IPS DF 4.7 (cell line): ENCODE data around the gene LRIT1.

Experiments
- DNase-seq: peaks from one replicate; pipeline ENCODE4 v3.0.0-alpha.2; 2013; ENCODE audit warnings: low spot score; ENCODE audit errors: extremely low read depth

LRIT1 gene

DNA sequence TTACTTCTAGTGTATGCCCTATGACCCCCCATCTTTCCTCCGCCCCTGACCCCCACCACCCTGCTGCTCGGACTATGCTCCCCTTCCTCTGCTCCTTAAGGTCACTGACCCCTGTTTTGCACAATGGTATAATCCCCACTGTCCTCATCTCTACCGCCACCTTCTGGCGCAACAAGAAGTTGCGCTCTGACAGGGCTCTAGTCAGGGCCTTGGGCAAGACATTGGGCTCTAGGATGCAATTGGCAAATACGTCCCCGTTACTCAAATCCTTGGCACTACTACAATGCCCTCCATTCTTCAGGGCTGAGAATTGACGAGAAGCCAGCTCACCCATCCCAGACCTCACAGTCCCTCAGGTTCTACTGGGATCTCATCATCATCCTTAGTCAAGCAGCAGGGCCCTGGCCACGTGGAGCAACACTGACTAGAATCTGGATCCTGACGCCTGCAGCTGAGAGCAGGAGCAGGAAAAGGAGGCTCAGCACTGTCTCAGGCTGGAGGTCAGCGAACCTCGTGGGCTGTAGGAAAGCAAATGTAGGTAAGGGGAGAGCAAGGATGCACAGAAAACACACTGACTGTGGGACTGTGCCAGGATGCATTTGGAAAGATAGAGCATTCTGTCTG lies 26.6 kb downstream of the LRIT1 start:
- DNase-seq, result no peak

DNA sequence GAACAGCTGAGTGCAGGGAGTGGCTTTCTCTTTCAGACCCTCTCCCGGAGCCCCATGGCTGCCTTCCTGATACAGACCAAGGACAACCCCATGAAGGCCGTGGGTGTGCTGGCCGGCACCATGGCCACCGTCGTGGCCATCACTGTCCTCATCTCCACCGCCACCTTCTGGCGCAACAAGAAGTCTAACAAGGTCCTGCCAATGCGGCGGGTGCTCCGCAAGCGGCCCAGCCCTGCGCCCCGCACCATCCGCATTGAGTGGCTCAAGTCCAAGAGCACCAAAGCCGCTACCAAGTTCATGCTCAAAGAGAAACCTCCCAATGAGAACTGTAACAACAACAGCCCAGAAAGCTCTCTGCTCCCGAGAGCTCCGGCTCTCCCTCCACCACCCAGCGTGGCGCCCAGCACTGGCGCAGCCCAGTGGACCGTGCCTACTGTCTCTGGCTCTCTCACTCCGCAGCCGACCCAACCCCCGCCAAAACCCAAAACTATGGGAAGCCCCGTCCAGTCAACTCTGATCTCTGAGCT lies 27.2 kb downstream of the LRIT1 start:
- DNase-seq, result no peak

DNA sequence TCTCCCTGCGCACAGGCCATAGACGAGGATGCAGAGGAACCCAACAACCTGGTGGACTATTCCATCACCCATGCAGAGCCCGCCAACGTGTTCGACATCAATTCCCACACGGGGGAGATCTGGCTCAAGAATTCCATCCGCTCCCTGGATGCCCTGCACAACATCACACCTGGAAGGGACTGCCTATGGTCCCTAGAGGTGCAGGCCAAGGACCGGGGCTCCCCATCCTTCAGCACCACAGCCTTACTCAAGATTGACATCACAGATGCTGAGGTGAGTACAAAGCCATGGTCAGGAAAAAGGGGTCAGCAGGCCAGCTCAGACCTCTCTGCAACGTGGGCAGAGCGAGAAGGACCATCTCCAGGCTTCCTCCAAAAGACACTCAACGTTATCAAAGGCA lies 28.3 kb downstream of the LRIT1 start:
- DNase-seq, result no peak

DNA sequence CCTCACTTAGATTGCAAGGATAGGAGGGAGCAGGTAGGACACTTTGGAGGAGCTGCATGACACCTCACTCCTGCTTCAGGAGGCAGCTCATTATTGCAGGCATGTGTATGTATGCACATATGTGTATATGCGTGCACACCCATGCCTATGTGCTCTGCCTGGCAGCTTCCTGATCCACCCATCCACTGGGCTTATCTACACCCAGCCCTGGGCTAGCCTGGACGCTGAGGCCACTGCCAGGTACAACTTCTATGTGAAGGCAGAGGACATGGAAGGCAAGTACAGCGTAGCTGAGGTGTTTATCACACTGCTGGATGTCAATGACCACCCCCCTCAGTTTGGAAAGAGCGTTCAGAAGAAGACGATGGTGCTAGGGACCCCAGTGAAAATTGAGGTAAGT lies 29.3 kb downstream of the LRIT1 start:
- DNase-seq, result no peak

DNA sequence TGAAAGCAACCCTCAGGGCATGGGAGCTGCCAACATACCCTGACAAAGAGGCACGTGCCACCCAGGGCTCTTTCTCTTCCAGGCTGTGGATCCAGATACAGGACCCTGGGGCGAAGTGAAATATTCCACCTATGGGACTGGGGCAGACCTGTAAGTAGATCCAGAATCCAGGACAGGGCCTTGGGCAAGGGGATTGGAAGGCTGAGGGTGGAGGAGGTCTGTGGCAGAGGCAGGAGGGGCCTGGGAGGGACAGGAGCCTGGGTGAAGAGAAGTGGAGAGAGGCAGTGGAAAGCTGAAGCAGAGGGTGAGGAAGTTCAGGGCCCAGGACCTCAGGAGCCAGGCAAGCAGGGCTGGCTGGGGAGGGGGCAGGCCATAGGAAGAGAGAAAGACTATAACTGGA lies 29.8 kb downstream of the LRIT1 start:
- DNase-seq, result no peak

DNA sequence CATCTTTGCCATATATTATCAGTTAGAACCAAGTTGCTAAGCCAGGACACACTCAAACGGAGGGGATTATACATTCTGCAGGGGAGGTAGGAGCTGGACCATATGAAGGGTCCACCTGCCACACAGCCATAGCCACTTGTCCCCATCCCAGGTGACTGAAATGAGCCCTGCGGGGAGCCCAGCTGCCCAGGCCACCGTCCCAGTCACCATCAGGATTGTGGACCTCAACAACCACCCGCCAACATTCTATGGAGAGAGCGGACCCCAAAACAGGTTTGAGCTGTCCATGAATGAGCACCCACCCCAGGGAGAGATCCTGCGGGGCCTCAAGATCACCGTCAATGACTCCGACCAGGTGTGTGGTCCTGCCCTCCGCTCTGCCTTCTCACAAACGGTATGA lies 33.3 kb downstream of the LRIT1 start:
- no peak for DNase-seq

DNA sequence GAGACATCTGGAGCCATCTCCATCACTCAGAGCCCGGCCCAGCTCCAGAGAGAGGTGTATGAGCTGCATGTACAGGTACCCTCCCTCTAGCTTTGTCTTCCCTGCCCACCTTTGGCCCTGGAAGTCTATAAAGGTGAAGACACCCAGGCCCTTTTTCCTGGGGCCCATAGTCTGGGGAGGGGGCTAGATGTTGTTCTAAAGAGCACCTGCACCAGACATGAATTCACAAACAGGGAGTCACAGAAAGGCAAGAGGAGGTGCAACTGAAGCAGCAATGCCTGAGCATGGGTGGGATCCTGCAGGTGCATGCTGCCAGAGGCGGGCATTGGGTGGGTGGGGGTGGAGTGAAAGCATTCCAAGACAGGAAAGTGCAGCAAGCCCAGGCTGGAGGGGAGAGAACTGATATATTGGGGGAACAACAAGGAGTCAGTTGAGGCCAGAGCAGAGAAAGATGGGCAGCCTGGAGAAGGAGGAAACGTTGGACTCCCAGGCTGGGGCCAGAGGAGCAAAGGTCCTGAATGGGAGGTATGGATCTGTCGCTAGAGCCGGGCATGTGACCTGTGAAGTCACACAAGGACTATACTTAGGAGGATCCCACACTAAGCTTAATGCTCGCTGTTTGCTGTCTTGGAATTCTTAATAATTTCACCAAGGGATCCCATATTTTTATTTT lies 35.4 kb downstream of the LRIT1 start:
- no peak for DNase-seq

DNA sequence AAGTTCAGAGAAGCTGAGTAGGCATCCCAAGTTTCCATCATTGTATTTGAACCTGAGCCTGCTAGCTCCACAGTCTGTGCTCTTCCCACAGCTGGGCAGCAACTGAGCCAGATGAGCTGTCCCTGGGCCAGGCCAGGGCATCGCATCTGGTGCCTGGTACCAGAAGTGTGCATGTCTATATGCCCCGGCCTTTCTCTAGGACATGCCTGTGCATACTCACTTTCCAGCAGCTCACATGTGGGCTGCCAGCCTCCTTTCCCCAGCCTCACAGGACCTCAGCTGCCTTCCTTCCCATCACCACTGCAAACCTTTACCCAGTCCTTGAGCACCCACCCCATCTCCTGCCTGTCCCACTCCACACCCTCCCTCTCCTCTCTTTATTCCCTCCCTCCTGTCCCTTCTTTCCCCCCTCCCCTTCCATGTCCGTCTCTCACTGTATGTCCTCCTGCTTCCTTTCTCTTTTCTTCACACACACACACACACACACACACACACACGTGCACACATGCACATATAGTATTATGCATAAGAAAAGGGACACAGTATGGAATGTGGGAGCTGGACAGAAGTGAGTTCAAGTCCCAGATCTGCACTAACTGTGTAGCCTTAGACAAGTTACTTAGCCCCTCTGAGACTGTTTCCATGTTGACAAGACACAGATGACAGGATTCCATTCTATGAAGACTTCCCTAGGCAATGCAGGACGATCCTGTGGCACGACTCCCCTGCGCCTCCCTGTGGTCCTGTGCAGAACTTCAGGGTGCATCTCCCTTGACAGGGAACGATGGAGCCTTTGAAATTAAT lies 36.1 kb downstream of the LRIT1 start:
- DNase-seq, result peak; percentile 38

DNA sequence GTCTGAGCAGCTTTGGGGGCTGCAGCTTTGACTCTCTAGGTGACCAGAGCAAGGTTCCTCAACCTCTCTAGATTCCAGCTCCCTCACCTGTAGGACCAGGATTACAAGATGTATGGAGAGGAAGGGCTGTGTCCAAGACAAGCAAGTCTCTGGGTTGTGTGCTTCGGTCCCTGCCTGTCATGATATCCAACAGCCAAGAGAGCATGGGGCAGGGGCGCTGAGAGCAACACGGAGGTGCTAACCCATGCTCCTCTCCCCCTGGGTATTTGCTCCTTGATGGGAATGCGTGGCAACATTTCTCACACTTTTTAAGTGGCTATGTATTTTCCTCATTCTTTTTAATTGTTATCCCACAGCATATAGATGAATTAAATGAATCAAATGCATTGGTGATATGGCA lies 36.7 kb downstream of the LRIT1 start:
- DNase-seq, result no peak

DNA sequence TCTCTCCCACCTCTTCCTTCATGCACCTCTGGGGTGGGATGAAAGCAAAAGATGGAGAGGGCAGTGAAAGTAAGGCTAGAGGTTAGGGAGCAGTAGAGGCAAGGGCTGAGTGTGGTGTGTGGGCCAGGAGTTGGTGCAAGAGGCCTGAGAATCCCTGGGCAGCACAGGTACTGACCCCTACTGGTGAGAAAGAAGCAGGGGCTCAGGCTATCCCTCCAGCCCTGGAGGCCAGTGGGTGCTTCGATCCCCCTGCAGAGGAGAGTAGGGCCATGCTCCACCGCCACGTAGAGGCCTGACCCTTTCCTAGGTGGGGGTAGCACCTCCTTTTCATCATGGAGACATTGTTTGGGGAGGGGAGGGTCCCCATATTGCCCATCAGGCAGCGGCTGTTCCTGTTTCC lies 37.2 kb downstream of the LRIT1 start:
- no peak for DNase-seq

DNA sequence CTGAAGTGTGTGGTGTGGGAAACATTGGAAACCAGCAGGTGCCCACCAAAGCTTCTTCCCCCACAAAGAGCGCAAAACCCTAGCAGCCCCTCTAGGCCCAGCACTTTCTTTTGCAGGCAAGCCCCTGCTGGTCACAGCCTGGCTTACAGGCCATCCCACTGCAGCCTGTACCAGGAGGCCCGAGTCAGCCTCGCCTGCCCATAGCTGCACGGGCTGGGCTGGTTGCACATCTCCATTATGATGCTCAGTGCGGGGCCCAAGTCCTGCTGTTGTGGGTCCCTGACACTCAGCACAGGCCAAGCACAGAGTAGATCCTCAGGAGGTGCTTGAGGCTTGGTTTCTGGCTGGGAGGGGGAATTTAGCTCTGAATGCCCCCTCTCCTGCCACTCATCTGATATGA lies 39.0 kb downstream of the LRIT1 start:
- DNase-seq, result no peak

DNA sequence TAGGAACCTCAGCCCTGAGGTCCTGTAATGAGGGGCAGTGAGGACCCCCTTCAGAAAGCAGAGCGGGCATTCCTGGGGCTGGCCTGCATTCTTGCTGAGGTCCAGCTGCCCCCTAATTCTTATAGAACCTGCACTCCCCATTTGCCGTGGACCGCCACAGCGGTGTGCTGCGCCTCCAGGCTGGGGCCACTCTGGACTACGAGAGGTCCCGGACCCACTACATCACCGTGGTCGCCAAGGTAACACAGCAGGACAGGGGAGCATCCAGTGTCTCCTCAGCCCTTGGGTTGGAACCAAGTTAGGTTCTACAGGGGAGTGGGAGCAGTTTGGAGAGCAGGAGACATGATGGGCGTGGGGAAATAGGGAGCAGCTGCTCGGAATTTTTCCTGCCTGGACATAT lies 39.7 kb downstream of the LRIT1 start:
- DNase-seq, result no peak

DNA sequence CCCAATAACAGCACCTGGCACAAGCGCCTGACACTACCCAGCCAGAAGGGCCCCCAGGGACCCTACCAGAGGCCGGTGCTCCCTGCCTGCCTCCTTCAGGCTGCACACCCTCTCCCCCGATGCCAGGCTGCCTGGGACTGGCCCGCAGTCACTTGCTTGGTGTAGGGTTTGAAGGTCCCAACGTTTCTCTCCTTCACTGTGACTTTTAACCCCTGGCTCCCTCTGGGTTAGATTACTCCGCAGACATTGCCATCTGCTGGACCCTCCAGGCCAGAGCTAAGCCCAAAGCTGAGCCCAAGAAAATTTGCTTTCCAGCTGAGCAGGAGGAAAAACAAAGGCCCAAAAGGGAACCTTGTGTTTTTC lies 40.1 kb downstream of the LRIT1 start:
- DNase-seq, result no peak

DNA sequence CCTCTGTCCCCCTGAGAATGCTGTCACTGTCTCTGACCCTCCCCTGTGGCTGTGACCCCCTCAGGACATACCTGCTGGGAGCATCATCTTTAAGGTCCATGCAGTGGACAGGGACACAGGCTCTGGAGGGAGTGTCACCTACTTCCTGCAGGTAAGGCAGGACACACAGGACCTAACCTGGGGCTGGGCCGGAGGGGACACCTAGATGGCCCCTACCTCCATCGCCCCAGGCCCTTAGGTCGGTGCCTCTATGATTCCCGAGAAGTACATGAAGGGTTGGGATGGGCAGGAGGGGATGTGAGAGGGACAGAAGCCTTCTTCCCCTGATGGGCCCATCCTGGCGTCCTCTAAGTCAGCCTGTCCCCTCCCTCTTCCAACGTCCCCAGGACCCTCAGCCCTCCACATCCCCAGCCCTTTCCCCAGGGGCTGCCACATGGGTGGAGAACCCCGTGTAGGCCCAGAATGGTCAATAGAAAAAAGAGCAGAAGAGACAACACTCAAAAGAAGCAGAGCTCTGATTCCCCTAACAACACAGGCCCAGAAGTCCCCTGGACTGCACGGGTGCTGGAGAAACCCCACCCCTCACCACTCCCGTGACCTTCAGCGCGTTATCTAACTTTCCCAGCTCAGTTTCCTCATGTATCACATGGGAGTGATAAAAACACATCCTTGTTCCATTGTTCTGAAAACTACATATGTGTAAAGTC lies 40.7 kb downstream of the LRIT1 start:
- DNase-seq, result no peak

DNA sequence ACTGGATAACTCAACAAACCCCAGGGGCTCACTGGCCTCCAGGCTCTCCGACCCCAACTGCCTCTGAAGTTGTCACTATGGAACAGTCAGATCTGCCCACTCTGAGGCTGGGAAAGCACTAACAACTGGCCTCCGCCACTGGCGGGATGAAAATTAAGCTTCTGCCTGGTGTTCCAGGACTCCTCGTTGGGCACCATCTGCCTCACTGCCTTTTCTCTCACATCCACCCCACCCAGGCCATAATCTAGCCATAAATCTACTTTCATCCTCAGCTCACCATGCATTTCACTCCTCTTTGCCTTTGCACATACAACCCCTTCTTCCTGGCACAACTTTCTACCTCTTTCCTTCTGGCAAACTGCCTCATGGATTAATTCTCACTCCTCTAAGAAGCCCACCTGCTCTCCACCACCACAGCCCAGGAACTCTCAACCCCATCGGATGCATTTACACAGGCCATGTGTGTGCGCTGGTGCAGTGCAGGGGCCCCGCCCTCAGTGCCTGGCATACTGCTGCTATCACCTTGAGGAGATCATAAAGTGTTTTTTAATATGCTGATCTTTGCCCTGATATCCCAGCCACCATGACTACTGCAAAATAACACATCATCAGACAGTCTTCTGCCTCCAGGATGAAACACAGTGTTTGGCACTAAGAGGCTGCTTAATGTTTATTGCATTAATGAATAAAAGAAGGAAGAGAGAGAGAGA lies 43.0 kb downstream of the LRIT1 start:
- DNase-seq, result no peak

DNA sequence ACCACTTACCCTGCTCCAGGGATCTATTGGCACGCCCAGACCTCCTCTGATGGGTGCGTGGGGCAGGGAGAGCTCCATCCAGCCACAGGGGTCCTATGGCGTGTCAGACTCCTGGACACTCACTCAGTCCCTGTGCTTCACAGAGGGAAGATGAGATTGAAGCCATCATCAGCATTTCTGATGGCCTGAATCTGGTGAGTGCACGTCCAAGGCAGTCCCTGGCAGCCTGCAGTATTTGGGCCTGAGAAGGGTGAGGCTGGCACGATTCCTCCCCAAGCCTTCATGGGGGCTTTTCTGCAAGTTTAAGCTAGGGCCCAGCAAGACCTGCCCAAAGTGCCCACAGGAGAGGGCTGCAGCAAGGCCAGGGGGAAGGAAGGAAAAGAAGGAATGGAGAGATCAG lies 43.7 kb downstream of the LRIT1 start:
- no peak for DNase-seq

DNA sequence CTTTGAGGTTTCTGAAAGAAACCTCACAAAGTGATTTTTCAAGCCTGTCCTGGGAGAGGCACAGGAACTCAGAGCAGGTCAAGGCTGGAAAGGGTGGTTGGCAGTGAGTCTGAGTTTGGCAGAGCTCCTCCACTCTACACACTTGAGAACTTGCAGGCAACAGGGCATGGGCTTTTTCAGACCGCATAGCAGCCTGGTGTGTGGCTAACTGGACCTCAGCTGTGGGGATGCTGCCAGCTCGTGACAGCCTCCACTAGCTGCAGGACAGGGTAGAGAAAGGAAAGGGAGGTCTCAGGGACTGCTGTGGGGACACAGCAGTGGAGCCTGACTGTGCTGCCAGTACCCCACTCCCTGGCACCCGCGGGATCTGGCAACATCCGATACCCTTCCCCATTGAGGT lies 44.4 kb downstream of the LRIT1 start:
- DNase-seq, result no peak

DNA sequence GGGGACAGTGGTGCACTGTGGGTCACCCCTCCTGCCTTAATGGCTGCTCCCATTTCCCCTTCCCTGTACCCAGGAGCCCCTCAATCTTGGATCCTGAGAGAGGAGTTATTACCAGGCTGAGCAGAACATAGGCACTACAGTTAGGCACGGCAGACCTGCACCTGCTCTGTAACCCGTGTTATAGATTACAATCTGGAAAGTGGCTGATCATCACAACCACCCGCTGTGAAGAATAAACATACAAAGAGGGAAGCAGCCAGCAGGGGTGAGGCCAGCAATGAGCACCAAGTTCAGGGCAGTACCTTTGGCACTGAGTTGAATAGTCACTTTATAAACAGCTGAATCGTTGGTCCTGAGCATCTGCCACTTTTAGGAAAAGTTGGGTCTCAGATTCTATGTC lies 45.3 kb downstream of the LRIT1 start:
- no peak for DNase-seq

DNA sequence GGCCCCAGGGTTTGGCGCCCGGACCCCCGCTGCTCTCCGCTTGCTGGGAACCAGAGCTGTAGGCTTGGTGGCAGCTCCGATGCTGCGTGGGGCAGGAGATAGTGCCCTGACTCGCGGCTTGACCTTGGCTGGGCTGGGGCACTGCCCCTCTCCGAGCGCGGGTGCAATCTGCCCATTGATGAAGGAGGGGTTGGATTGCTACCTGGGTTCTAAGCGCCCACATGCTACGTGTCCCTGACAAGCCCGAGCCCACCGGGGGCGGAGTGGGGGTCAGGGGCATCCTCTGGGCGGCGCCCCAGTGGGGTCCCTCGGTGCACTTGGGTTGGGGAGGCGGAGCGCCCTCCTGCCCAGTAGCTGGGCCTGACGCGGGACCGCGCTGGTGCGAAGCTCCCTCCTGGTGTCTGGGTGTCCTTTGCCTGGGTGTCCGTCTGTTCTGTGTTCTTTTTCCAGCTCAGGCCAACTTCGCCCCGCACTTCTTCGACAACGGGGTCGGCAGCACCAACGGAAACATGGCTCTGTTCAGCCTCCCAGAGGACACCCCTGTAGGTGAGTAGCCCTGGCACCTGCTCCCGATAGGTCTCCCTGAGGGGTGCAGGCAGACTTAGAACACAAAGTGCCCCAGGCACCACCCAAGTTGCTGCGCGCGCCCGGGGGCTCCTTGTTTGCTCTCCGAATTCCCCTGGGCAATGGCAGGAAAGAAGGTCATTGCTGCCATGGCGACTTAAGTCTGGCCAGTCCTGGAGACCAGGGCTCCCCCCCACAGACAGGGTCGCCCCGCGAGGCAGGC lies 46.1 kb downstream of the LRIT1 start:
- DNase-seq, result no peak

DNA sequence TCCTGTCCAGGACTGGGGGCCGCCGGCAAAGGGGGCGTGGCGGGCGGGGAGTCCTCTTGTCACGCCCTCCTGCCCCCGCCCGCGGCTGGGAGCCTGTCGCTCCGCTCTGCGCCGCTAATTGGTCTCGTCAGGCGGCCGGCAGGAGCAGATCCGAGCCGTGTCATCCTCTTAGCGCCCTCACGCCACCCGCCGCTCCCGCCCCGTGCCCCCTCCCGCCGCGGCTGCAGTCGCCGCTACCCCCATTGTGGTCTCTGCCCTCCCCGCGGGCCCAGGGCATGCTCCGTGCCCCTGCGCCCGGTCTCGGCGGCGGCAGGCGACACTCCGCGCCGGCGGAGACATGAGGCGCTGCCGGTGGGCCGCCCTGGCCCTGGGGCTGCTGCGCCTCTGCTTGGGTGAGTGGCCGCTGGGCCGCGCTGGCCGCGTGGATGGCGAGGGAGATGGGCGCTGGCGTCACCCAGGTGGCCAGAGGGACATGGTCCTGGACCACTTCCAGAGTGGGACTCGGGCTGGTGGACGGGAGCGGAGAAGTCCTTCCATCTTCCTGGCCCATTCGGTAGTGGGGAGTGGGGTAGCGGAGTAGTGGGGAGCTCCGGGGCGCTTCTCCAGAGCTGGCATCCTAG lies 46.8 kb downstream of the LRIT1 start, which contains the start of gene CDHR1:
CDHR1 (plus strand) TSS at position 114 of the 620 bp plus-strand sequence; CDS start at position 338, 224 bp downstream.
- no peak for DNase-seq
